Effector memory CD4-positive, alpha-beta T cell (primary cell): ENCODE data around the gene FAM162A.

Experiments used
- DNase-seq, 3 donors: peaks; one replicate each; pipeline ENCODE4 v3.0.0-alpha.2; 2020
- H3K27ac ChIP-seq: 2 replicates; pipeline ENCODE4 v1.7.0; 2013; ENCODE audit warnings: mild to moderate bottlenecking, low read length, moderate library complexity; ENCODE audit not compliant: insufficient read depth, poor library complexity, severe bottlenecking
- H3K27me3 ChIP-seq: replicated peaks from 2 replicates; pipeline ENCODE4 v1.7.0; 2013; ENCODE audit warnings: mild to moderate bottlenecking, low read length; ENCODE audit not compliant: insufficient read depth, control insufficient read depth, poor library complexity, severe bottlenecking
- H3K36me3 ChIP-seq: 2 replicates; pipeline ENCODE4 v1.7.0; 2013; ENCODE audit warnings: mild to moderate bottlenecking, low read length, moderate library complexity; ENCODE audit not compliant: control insufficient read depth, insufficient read depth
- H3K4me1 ChIP-seq: 2 replicates; pipeline ENCODE4 v1.7.0; 2013; ENCODE audit warnings: low read length, mild to moderate bottlenecking; ENCODE audit not compliant: control insufficient read depth, insufficient read depth, poor library complexity, severe bottlenecking
- H3K4me3 ChIP-seq: 2 replicates; pipeline ENCODE4 v1.7.0; 2013; ENCODE audit warnings: low read length, low read depth, mild to moderate bottlenecking; ENCODE audit not compliant: insufficient read depth, poor library complexity, severe bottlenecking
- H3K9me3 ChIP-seq: 2 replicates; pipeline ENCODE4 v1.7.0; 2013; ENCODE audit warnings: mild to moderate bottlenecking, low read length, moderate library complexity; ENCODE audit not compliant: control insufficient read depth

Gene FAM162A

GRCh38 chr3:122382888-122383666, 905 bp upstream of the FAM162A start, which contains the start of gene MIX23:
TSS of gene MIX23 (minus strand) at chr3:122383231. CDS start at chr3:122383224, 7 bp downstream.
- H3K4me3 ChIP-seq, result peak within 1 kb of the TSS; percentile 71
- H3K4me1 ChIP-seq, result peaks cover 11% of the 10 kb centered on the region
- H3K36me3 ChIP-seq, result no peaks in the 10 kb centered on the region
- peak; percentile 68 to 79 (median 75) for DNase-seq
- no peaks in the 10 kb centered on the region for H3K27me3 ChIP-seq
- H3K27ac ChIP-seq, result peak within 1 kb of the TSS; percentile 77
- H3K9me3 ChIP-seq, result no peaks in the 10 kb centered on the region

- Histone ChIP-seq H3K9me3 (no peaks in the 10 kb centered on the region), H3K27me3 (no peaks in the 10 kb centered on the region), H3K4me1 (peaks cover 6% of the 10 kb centered on the region), H3K27ac (no peak overlapping the region), H3K4me3 (no peak overlapping the region), H3K36me3 (no peaks in the 10 kb centered on the region)
- no peak for DNase-seq
Measured at GRCh38 chr3:122387709-122388108, 3.7 kb downstream of the FAM162A start.

- no peak for DNase-seq
- Histone ChIP-seq H3K4me1 (peaks cover 5% of the 10 kb centered on the region), H3K27ac (no peak overlapping the region), H3K9me3 (no peaks in the 10 kb centered on the region), H3K36me3 (no peaks in the 10 kb centered on the region), H3K4me3 (no peak overlapping the region), H3K27me3 (no peaks in the 10 kb centered on the region)
Measured at GRCh38 chr3:122389197-122389596, 5.2 kb downstream of the FAM162A start.

DNA sequence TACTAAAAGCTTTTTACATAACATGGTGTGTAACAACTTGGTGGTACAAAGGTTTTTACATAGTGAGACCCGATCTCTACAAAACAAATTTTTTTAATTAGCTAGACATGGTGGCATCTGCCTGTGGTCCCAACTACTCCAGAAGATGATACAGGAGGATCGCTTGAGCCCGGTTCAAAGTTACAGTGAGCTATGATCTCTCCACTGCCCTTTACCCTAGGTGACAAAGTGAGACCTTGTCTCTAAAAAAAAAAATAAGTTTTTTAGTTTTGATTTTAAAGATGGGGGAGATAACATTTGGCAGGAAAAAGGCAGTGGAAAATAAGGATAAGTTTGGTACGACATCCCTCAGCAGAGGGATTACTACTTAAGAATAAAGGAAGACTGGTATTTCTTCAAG, 5.9 kb downstream of the FAM162A start:
- H3K27ac ChIP-seq, result no peak overlapping the region
- no peak overlapping the region for H3K4me3 ChIP-seq
- H3K9me3 ChIP-seq, result no peaks in the 10 kb centered on the region
- H3K4me1 ChIP-seq, result no peaks in the 10 kb centered on the region
- no peaks in the 10 kb centered on the region for H3K27me3 ChIP-seq
- no peak for DNase-seq
- H3K36me3 ChIP-seq, result no peaks in the 10 kb centered on the region

- Histone ChIP-seq H3K36me3 (no peaks in the 10 kb centered on the region), H3K9me3 (no peaks in the 10 kb centered on the region), H3K27ac (no peak overlapping the region), H3K4me3 (no peak overlapping the region), H3K27me3 (no peaks in the 10 kb centered on the region), H3K4me1 (no peaks in the 10 kb centered on the region)
- no peak for DNase-seq
Measured at GRCh38 chr3:122390665-122391064, 6.7 kb downstream of the FAM162A start.

- H3K9me3 ChIP-seq, result no peaks in the 10 kb centered on the region
- no peaks in the 10 kb centered on the region for H3K4me1 ChIP-seq
- no peak overlapping the region for H3K4me3 ChIP-seq
- H3K27me3 ChIP-seq, result no peaks in the 10 kb centered on the region
- DNase-seq, result no peak
- no peak overlapping the region for H3K27ac ChIP-seq
- H3K36me3 ChIP-seq, result no peaks in the 10 kb centered on the region
Measured at GRCh38 chr3:122391681-122392446, 7.9 kb downstream of the FAM162A start.

GRCh38 chr3:122392868-122393844, 9.2 kb downstream of the FAM162A start:
- no peak overlapping the region for H3K27ac ChIP-seq
- no peaks in the 10 kb centered on the region for H3K27me3 ChIP-seq
- no peaks in the 10 kb centered on the region for H3K4me1 ChIP-seq
- no peak for DNase-seq
- no peak overlapping the region for H3K4me3 ChIP-seq
- no peaks in the 10 kb centered on the region for H3K9me3 ChIP-seq
- H3K36me3 ChIP-seq, result no peaks in the 10 kb centered on the region

DNA sequence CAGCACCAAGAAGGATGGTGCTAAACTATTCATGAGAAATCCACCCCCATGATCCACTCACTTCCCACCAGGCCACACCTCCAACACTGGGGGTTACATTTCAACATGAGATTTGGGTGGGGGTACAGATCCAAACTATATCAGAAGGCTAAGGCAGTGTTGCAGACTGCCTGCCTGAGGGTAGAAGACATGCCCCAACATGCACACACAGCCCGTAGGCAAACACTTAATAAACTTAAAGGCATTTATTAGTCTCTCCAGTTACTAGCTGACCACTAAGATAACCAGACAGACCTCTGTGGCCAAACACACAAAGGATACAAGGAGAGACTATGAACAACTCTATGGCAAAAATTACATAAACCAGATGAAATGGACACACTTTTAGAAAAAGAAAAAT, 10.2 kb downstream of the FAM162A start:
- H3K27ac ChIP-seq, result no peak overlapping the region
- H3K4me3 ChIP-seq, result no peak overlapping the region
- no peaks in the 10 kb centered on the region for H3K27me3 ChIP-seq
- no peak for DNase-seq
- H3K36me3 ChIP-seq, result no peaks in the 10 kb centered on the region
- H3K9me3 ChIP-seq, result no peaks in the 10 kb centered on the region
- no peaks in the 10 kb centered on the region for H3K4me1 ChIP-seq

DNA sequence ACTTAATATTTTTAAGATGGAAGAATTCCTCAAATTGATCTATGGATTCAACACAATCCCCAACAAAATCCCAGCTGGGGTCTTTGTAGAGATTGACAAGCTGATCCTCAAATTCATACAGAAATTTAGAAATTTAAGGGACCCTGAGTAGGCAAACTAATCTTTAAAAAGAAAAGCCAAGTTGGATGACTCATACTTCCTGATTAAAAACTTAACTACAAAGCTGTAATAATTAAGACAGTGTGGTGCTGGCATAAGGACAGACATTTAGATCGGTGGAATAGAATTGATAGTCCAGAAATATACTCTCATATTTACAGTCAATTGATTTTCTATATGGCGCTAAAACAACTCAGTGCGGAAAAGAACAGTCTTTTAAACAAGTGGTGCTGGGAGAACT, 11.6 kb downstream of the FAM162A start:
- no peak for DNase-seq
- H3K27ac ChIP-seq, result no peak overlapping the region

More for the DNA sequence above, 11.6 kb downstream of the FAM162A start:
- H3K9me3 ChIP-seq, result no peaks in the 10 kb centered on the region
- H3K27me3 ChIP-seq, result no peaks in the 10 kb centered on the region
- H3K36me3 ChIP-seq, result no peaks in the 10 kb centered on the region
- H3K4me3 ChIP-seq, result no peak overlapping the region
- no peaks in the 10 kb centered on the region for H3K4me1 ChIP-seq
